K562 (cell line): Measurements from ENCODE around the gene C19orf12. TPM values are rescaled to one million over a fixed set of nuclear protein-coding genes. Genes with fewer than 3 reads are reported as not detected.

Source experiments
- ARID1B ChIP-seq: fragments of 450-650 bp; IDR thresholded peaks from 2 replicates; pipeline ENCODE4 v1.6.1; 2016; ENCODE audit warnings: antibody characterized with exemption, mild to moderate bottlenecking, inconsistent platforms
- BDP1 ChIP-seq: IDR thresholded peaks from 3 replicates; pipeline ENCODE4 v1.6.1; 2011; ENCODE audit not compliant: insufficient read length, insufficient read depth
- BRCA1 ChIP-seq, 2 experiments: fragments of 450-650 bp in 1 of 2; sonication (generic) in 1 of 2; formaldehyde crosslinking in 1 of 2; IDR thresholded peaks; 2 replicates each; pipeline versions ENCODE4 v1.5.0 to v1.6.1; 2017 to 2020; ENCODE audit warnings: mild to moderate bottlenecking in 1 of 2, missing genetic modification reagents in 1 of 2
- CHD2 ChIP-seq: IDR thresholded peaks from 2 replicates; pipeline ENCODE4 v1.6.1; 2011; ENCODE audit warnings: low read depth, low read length
- CTBP1 ChIP-seq: fragments of 450-650 bp; IDR thresholded peaks from 2 replicates; pipeline ENCODE4 v1.6.1; 2016; ENCODE audit warnings: borderline replicate concordance
- ELF2 ChIP-seq: fragments of 250-450 bp; sonication (Bioruptor Pico); IDR thresholded peaks from 2 replicates; pipeline ENCODE4 v1.5.0; 2021; ENCODE audit warnings: mild to moderate bottlenecking
- KDM5B ChIP-seq: fragments of 200-600 bp; sonication (generic); IDR thresholded peaks from 2 replicates; pipeline ENCODE4 v1.6.1; 2012; ENCODE audit warnings: low read depth, mild to moderate bottlenecking, moderate library complexity, low read length, control low read depth, inconsistent platforms; ENCODE audit not compliant: insufficient replicate concordance
- KLF10 ChIP-seq: fragments of 250-450 bp; sonication (Bioruptor Pico); IDR thresholded peaks from 2 replicates; pipeline ENCODE4 v1.6.1; 2021; ENCODE audit warnings: matching md5 sums
- MEF2D ChIP-seq: conservative IDR thresholded peaks from 2 replicates; pipeline ENCODE4 v1.6.1; 2016; ENCODE audit warnings: low read depth, missing genetic modification characterization, missing compliant biosample characterization
- MYBL2 ChIP-seq, 2 experiments: fragments of 450-650 bp in 1 of 2; sonication (generic) in 1 of 2; formaldehyde crosslinking in 1 of 2; IDR thresholded peaks; 2 replicates each; pipeline versions ENCODE4 v1.6.1 to v1.8.1; 2017 to 2022; ENCODE audit warnings: borderline replicate concordance in 1 of 2, inconsistent platforms in 1 of 2, low read depth in 1 of 2, mild to moderate bottlenecking in 1 of 2, missing genetic modification reagents in 1 of 2, moderate library complexity in 1 of 2
- POLR2H ChIP-seq: IDR thresholded peaks from 2 replicates; pipeline ENCODE4 v1.6.1; 2016; ENCODE audit warnings: missing genetic modification characterization, low read depth, mild to moderate bottlenecking, control low read depth, missing compliant biosample characterization, moderate library complexity
- RFX1 ChIP-seq: fragments of 450-650 bp; IDR thresholded peaks from 2 replicates; pipeline ENCODE4 v1.6.1; 2016; ENCODE audit warnings: mild to moderate bottlenecking, moderate library complexity
- SMAD3 ChIP-seq: fragments of 450-650 bp; formaldehyde crosslinking; conservative IDR thresholded peaks from 2 replicates; pipeline ENCODE4 v1.4.0; 2020; ENCODE audit warnings: mild to moderate bottlenecking
- TARDBP ChIP-seq: fragments of 450-650 bp; IDR thresholded peaks from 2 replicates; pipeline ENCODE4 v1.6.1; 2016
- TEAD2 ChIP-seq: fragments of 450-650 bp; IDR thresholded peaks from 2 replicates; pipeline ENCODE4 v1.6.1; 2016; ENCODE audit warnings: missing genetic modification characterization, control low read depth, missing compliant biosample characterization
- XRCC4 ChIP-seq: IDR thresholded peaks from one replicate; pipeline ENCODE4 v1.6.1; 2011; ENCODE audit not compliant: insufficient read depth, insufficient read length; ENCODE audit errors: extremely low read depth
- ZFX ChIP-seq: sonication (generic); formaldehyde crosslinking; IDR thresholded peaks from 2 replicates; pipeline ENCODE4 v1.8.0; 2022; ENCODE audit warnings: mild to moderate bottlenecking, missing genetic modification reagents, moderate library complexity
- polyA plus RNA-seq, 8 experiments: library from polyadenylated mRNA; depleted of rRNA in 4 of 8; stranded (reverse) in 5 of 8; unstranded in 3 of 8; fragments of >200 nt; fragmentation: Nextera tagmentation in 2 of 8; fragmentation: Illumina TruSeq in 1 of 8; extraction: Ambion mirVana in 2 of 8; extraction: Trizol in 1 of 8; gene quantifications; 2 replicates each; pipeline versions ENCODE4 v1.2.1 to v1.2.3, GENCODE V29; 2011 to 2014; ENCODE audit warnings: inconsistent platforms in 1 of 8, missing spikeins in 1 of 8
- total RNA-seq, 7 experiments: library from RNA; depleted of rRNA in 6 of 7; stranded (reverse); fragments of >200 nt in 6 of 7; fragmentation: Illumina TruSeq in 2 of 7; extraction: Trizol in 2 of 7; gene quantifications; 2 replicates each; pipeline versions ENCODE4 v1.2.1 to v1.2.3, GENCODE V29; 2011 to 2021; ENCODE audit warnings: low replicate concordance in 1 of 7
- TF ChIP-seq, protein P1 (sequence below): fragments of 200-800 bp; sonication (Bioruptor generic); IDR thresholded peaks from 2 replicates; pipeline ENCODE4 v1.6.1; 2017; ENCODE audit warnings: missing genetic modification characterization, missing compliant biosample characterization
- TF ChIP-seq, protein P2 (sequence below): fragments of 250-450 bp; sonication (Bioruptor Pico); IDR thresholded peaks from 2 replicates; pipeline ENCODE4 v1.8.0; 2022; ENCODE audit warnings: inconsistent platforms, mild to moderate bottlenecking, moderate library complexity, borderline replicate concordance
- TF ChIP-seq, protein P3 (sequence below): sonication (generic); formaldehyde crosslinking; IDR thresholded peaks from 2 replicates; pipeline ENCODE4 v1.8.0; 2023; ENCODE audit warnings: mild to moderate bottlenecking, missing genetic modification reagents
- TF ChIP-seq, protein P4 (sequence below): fragments of 250-450 bp; sonication (Bioruptor Pico); IDR thresholded peaks from 2 replicates; pipeline ENCODE4 v1.8.0; 2021; ENCODE audit warnings: borderline replicate concordance, mild to moderate bottlenecking, moderate library complexity; ENCODE audit not compliant: poor library complexity, severe bottlenecking

The C19orf12 gene
- total and polyA plus RNA-seq, 9 of the 15 experiments (the other 6 are each of a cell fraction or from before 2014, with no cell fraction given) = 1.9 to 14.5 (median 10.2) TPM

DNA sequence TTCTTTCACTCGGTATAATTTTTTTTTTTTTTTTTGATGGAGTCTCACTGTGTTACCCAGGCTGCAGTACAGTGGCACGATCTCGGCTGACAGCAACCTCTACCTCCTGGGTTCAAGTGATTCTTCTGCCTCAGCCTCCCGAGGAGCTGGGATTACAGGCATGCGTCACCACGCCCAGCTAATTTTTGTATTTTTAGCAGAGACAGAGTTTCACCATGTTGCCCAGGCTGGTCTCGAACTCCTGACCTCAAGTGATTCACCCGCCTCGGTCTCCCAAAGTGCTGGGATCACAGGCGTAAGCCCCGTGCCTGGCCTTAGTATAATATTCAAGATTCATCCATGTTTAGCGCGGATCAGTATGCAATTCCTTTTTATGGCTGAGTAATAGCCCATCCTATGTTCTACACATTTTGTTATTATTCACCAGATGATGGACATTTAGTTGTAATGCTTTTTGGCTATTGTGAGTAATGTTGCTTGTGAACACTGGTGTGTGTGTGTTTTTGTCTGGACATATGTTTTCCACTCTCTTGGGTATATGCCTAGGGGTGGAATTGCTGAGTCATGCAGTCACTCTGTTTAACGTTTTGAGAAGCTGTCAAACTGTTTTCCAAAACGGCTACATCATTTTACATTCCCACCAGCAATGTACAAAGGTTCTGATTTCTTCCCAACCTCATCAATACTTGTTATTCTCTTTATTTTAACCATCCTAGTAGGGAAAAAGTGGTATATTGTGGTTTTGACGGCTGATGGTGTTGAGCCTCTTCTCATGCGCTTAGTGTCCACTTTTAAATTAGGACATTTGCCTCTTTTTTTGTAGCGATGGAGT is 26.9 kb downstream of the C19orf12 start (continued):
- no peak for TF ChIP-seq CTBP1
- TF ChIP-seq ZFX (CRISPR knock-in tag) = no peak
- TF ChIP-seq KLF10 (CRISPR knock-in tag) = no peak
- TF ChIP-seq TARDBP = no peak
- TF ChIP-seq MEF2D (tag) = peak; percentile 65
- TF ChIP-seq, protein P1, sequence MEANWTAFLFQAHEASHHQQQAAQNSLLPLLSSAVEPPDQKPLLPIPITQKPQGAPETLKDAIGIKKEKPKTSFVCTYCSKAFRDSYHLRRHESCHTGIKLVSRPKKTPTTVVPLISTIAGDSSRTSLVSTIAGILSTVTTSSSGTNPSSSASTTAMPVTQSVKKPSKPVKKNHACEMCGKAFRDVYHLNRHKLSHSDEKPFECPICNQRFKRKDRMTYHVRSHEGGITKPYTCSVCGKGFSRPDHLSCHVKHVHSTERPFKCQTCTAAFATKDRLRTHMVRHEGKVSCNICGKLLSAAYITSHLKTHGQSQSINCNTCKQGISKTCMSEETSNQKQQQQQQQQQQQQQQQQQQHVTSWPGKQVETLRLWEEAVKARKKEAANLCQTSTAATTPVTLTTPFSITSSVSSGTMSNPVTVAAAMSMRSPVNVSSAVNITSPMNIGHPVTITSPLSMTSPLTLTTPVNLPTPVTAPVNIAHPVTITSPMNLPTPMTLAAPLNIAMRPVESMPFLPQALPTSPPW = peak; percentile 33; the same call in 1 of the 2 replicates
- TF ChIP-seq, protein P2, sequence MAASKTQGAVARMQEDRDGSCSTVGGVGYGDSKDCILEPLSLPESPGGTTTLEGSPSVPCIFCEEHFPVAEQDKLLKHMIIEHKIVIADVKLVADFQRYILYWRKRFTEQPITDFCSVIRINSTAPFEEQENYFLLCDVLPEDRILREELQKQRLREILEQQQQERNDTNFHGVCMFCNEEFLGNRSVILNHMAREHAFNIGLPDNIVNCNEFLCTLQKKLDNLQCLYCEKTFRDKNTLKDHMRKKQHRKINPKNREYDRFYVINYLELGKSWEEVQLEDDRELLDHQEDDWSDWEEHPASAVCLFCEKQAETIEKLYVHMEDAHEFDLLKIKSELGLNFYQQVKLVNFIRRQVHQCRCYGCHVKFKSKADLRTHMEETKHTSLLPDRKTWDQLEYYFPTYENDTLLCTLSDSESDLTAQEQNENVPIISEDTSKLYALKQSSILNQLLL (CRISPR knock-in tag) = no peak
- no peak for TF ChIP-seq BRCA1 (IDR thresholded peaks at IDR 0.05)
- no peak for TF ChIP-seq BRCA1 (CRISPR knock-in tag; IDR thresholded peaks at IDR 0.05)
- 0 out of 2 replicates have a peak, but pooled peaks have one; percentile 52 for TF ChIP-seq TEAD2
- peak; percentile 28; the same call in 1 of the 2 replicates for TF ChIP-seq SMAD3 (CRISPR knock-in tag)
- TF ChIP-seq XRCC4 = no peak
- TF ChIP-seq ELF2 (CRISPR knock-in tag) = peak; percentile 67; the same call in 1 of the 2 replicates
- TF ChIP-seq MYBL2 (IDR thresholded peaks at IDR 0.05; ENCODE audit: low read depth) = 0 out of 2 replicates have a peak, but pooled peaks have one; percentile 34
- TF ChIP-seq MYBL2 (CRISPR knock-in tag; IDR thresholded peaks at IDR 0.05; ENCODE audit: borderline replicate concordance) = no peak
- TF ChIP-seq CHD2 = no peak
- TF ChIP-seq RFX1 = no peak
- TF ChIP-seq, protein P3, sequence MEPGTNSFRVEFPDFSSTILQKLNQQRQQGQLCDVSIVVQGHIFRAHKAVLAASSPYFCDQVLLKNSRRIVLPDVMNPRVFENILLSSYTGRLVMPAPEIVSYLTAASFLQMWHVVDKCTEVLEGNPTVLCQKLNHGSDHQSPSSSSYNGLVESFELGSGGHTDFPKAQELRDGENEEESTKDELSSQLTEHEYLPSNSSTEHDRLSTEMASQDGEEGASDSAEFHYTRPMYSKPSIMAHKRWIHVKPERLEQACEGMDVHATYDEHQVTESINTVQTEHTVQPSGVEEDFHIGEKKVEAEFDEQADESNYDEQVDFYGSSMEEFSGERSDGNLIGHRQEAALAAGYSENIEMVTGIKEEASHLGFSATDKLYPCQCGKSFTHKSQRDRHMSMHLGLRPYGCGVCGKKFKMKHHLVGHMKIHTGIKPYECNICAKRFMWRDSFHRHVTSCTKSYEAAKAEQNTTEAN (CRISPR knock-in tag) = no peak
- no peak for TF ChIP-seq POLR2H (tag)
- TF ChIP-seq, protein P4, sequence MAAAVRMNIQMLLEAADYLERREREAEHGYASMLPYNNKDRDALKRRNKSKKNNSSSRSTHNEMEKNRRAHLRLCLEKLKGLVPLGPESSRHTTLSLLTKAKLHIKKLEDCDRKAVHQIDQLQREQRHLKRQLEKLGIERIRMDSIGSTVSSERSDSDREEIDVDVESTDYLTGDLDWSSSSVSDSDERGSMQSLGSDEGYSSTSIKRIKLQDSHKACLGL (CRISPR knock-in tag) = no peak
- no peak for TF ChIP-seq KDM5B
- peak; percentile 78 for TF ChIP-seq ARID1B
- TF ChIP-seq BDP1 = no peak
